ENCODE results near the gene SCNN1G. TPM values are rescaled to one million over a fixed set of nuclear protein-coding genes. Genes with fewer than 3 reads are reported as not detected.

The SCNN1G gene
- total RNA-seq, 1 donor from 2014 or later: not detected

- DNase-seq (ENCODE audit: low spot score): no peak
- H3K27ac Mint-ChIP-seq (ENCODE audit: unreplicated experiment): no peak overlapping the region
- peaks cover 29% of the 10 kb centered on the region for H3K27me3 Mint-ChIP-seq (ENCODE audit: low read depth)
- no peaks in the 10 kb centered on the region for H3K4me1 Mint-ChIP-seq (ENCODE audit: low read depth)
- TF ChIP-seq, protein P1, sequence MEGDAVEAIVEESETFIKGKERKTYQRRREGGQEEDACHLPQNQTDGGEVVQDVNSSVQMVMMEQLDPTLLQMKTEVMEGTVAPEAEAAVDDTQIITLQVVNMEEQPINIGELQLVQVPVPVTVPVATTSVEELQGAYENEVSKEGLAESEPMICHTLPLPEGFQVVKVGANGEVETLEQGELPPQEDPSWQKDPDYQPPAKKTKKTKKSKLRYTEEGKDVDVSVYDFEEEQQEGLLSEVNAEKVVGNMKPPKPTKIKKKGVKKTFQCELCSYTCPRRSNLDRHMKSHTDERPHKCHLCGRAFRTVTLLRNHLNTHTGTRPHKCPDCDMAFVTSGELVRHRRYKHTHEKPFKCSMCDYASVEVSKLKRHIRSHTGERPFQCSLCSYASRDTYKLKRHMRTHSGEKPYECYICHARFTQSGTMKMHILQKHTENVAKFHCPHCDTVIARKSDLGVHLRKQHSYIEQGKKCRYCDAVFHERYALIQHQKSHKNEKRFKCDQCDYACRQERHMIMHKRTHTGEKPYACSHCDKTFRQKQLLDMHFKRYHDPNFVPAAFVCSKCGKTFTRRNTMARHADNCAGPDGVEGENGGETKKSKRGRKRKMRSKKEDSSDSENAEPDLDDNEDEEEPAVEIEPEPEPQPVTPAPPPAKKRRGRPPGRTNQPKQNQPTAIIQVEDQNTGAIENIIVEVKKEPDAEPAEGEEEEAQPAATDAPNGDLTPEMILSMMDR (IDR thresholded peaks at IDR 0.05): no peak
- H3K4me3 Mint-ChIP-seq (ENCODE audit: unreplicated experiment): no peak overlapping the region
- no peaks in the 10 kb centered on the region for H3K36me3 Mint-ChIP-seq (ENCODE audit: low read depth)
- no peaks in the 10 kb centered on the region for H3K9me3 Mint-ChIP-seq (ENCODE audit: low read depth)
Observed at GRCh38 chr16:23195366-23195978, 12.9 kb downstream of the SCNN1G start.

DNA sequence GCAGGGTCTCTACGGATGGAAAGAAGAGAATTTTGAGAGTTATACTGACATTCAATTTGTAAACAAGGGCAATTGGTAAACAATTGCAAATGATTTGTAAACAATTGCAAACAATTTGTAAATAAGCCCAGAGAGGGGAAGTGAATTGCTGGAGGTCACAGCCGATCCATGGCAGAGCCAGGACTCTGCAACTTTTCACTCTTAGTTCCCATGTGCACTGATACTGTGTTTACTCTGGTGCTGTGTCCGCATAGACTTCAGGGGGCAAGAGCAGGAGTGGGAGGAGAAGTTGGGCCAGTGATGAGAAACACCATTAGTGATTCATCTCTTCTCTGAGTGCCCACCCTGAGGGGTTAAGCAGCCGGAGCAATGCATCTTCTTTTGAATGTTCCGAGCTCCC lies 14.0 kb downstream of the SCNN1G start:
- no peak overlapping the region for H3K27ac Mint-ChIP-seq (ENCODE audit: unreplicated experiment)
- H3K4me3 Mint-ChIP-seq (ENCODE audit: unreplicated experiment): no peak overlapping the region
- TF ChIP-seq, protein P1 (IDR thresholded peaks at IDR 0.05): no peak
- H3K9me3 Mint-ChIP-seq (ENCODE audit: low read depth): no peaks in the 10 kb centered on the region
- no peaks in the 10 kb centered on the region for H3K4me1 Mint-ChIP-seq (ENCODE audit: low read depth)
- peaks cover 36% of the 10 kb centered on the region for H3K27me3 Mint-ChIP-seq (ENCODE audit: low read depth)
- DNase-seq (ENCODE audit: low spot score): no peak
- H3K36me3 Mint-ChIP-seq (ENCODE audit: low read depth): no peaks in the 10 kb centered on the region

- DNase-seq (ENCODE audit: low spot score): no peak
- Mint-ChIP-seq H3K27me3 (ENCODE audit: low read depth) (peaks cover 27% of the 10 kb centered on the region), H3K9me3 (ENCODE audit: low read depth) (no peaks in the 10 kb centered on the region), H3K4me3 (ENCODE audit: unreplicated experiment) (no peak overlapping the region), H3K27ac (ENCODE audit: unreplicated experiment) (no peak overlapping the region), H3K36me3 (ENCODE audit: low read depth) (no peaks in the 10 kb centered on the region), H3K4me1 (ENCODE audit: low read depth) (no peaks in the 10 kb centered on the region)
- TF ChIP-seq, protein P1 (IDR thresholded peaks at IDR 0.05): no peak
Observed at GRCh38 chr16:23202166-23202565, 19.6 kb downstream of the SCNN1G start.

DNA sequence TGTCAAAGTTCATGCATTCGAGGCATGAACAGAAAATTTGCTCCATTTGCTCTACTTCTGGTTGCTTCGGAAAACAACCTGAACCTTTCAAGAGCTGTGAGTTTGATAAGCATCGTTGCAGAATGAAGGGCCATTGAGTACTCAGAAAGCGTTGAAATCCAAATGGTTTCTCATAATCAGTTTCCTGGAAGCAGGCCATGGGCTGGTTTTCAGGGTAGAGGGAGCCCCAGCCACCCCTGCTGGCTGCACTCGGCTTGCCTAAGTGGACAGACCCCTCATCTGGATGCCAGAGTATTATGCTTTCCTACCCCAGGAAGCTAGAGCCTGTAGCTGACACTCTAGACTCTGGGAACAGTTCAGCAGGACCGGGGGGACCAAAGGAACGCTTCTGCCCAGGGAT lies 24.4 kb downstream of the SCNN1G start:
- H3K36me3 Mint-ChIP-seq (ENCODE audit: low read depth): no peaks in the 10 kb centered on the region
- DNase-seq (ENCODE audit: low spot score): no peak
- TF ChIP-seq, protein P1 (IDR thresholded peaks at IDR 0.05): no peak
- no peaks in the 10 kb centered on the region for H3K4me1 Mint-ChIP-seq (ENCODE audit: low read depth)
- no peak overlapping the region for H3K4me3 Mint-ChIP-seq (ENCODE audit: unreplicated experiment)
- no peak overlapping the region for H3K27ac Mint-ChIP-seq (ENCODE audit: unreplicated experiment)
- no peaks in the 10 kb centered on the region for H3K9me3 Mint-ChIP-seq (ENCODE audit: low read depth)
- H3K27me3 Mint-ChIP-seq (ENCODE audit: low read depth): peaks cover 27% of the 10 kb centered on the region

DNA sequence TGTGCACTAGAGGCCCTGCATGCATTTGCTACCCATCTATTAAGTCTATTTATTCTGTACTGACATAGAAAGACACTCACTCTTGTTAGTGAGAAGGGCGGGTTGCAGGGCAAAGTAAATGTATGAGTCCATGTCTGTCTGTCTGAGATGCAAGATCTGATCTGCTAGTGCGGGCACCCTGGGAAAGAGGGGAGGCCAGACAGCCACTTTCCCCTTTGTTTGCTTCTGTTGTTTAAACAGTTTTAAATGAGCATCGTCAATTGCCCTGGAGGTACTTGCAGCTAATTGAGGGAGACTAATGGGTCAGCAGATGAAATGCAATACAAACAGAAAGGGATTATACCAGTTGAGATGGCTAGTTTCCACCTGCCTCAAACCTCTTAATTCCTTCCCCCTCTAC lies 24.9 kb downstream of the SCNN1G start:
- no peaks in the 10 kb centered on the region for H3K4me1 Mint-ChIP-seq (ENCODE audit: low read depth)
- no peaks in the 10 kb centered on the region for H3K9me3 Mint-ChIP-seq (ENCODE audit: low read depth)
- TF ChIP-seq, protein P1 (IDR thresholded peaks at IDR 0.05): no peak
- H3K27ac Mint-ChIP-seq (ENCODE audit: unreplicated experiment): no peak overlapping the region
- no peak overlapping the region for H3K4me3 Mint-ChIP-seq (ENCODE audit: unreplicated experiment)
- no peak for DNase-seq (ENCODE audit: low spot score)
- no peaks in the 10 kb centered on the region for H3K36me3 Mint-ChIP-seq (ENCODE audit: low read depth)
- H3K27me3 Mint-ChIP-seq (ENCODE audit: low read depth): peaks cover 23% of the 10 kb centered on the region
